SU-DHL-6 (cell line): ENCODE data around the gene MAP6D1.

Experiments
- H2AFZ ChIP-seq: fragments of 200-600 bp; sonication (generic); 2 replicates; pipeline ENCODE4 v1.6.1; 2014; ENCODE audit warnings: low read depth, mild to moderate bottlenecking, moderate library complexity, mixed read lengths, antibody characterized with exemption, low read length; ENCODE audit not compliant: severe bottlenecking
- H3F3A ChIP-seq: fragments of 200-600 bp; shearing (Covaris generic); 2 replicates; pipeline ENCODE4 v1.6.0; 2016; ENCODE audit warnings: antibody characterized with exemption, mild to moderate bottlenecking; ENCODE audit not compliant: insufficient read depth
- H3K27ac ChIP-seq: fragments of 200-600 bp; sonication (generic); 2 replicates; pipeline ENCODE4 v1.5.1; 2016; ENCODE audit warnings: low read depth, mild to moderate bottlenecking, low read length, moderate library complexity, mixed read lengths
- H3K27me3 ChIP-seq: fragments of 200-600 bp; sonication (generic), shearing (Covaris generic); 2 replicates; pipeline ENCODE4 v1.6.0; 2014; ENCODE audit warnings: mild to moderate bottlenecking, low read length
- H3K36me3 ChIP-seq: fragments of 200-600 bp; sonication (generic); 2 replicates; pipeline ENCODE4 v1.6.1; 2014; ENCODE audit warnings: mild to moderate bottlenecking, low read length, mixed read lengths
- H3K4me2 ChIP-seq: fragments of 300-600, 200-600 bp; shearing (Covaris generic), sonication (generic); 2 replicates; pipeline ENCODE4 v1.6.0; 2014; ENCODE audit warnings: low read length, low read depth, mild to moderate bottlenecking; ENCODE audit not compliant: poor library complexity, severe bottlenecking
- H3K4me3 ChIP-seq: fragments of 200-600 bp; sonication (generic); 2 replicates; pipeline ENCODE4 v1.5.1; 2014; ENCODE audit warnings: antibody characterized with exemption, low read length, mild to moderate bottlenecking, mixed read lengths; ENCODE audit not compliant: insufficient read depth, poor library complexity, severe bottlenecking
- H3K79me2 ChIP-seq: fragments of 200-600 bp; sonication (generic); 2 replicates; pipeline ENCODE4 v1.6.1; 2014; ENCODE audit warnings: mild to moderate bottlenecking, low read length, moderate library complexity; ENCODE audit not compliant: insufficient read depth
- H3K9ac ChIP-seq: fragments of 200-600 bp; sonication (generic); 2 replicates; pipeline ENCODE4 v1.7.0; 2014; ENCODE audit warnings: mild to moderate bottlenecking, low read length
- H3K9me2 ChIP-seq: fragments of 200-600 bp; sonication (generic); replicated peaks from 2 replicates; pipeline ENCODE4 v1.6.1; 2014; ENCODE audit warnings: low read length; ENCODE audit not compliant: insufficient read depth
- H3K9me3 ChIP-seq: fragments of 200-600 bp; sonication (generic); 2 replicates; pipeline ENCODE4 v1.6.1; 2014; ENCODE audit warnings: low read length, mixed read lengths; ENCODE audit not compliant: insufficient read depth
- H4K20me1 ChIP-seq: fragments of 200-600 bp; sonication (generic); 2 replicates; pipeline ENCODE4 v1.6.1; 2014; ENCODE audit warnings: low read depth, mild to moderate bottlenecking, antibody characterized with exemption, low read length, moderate library complexity, mixed read lengths
- CTCF ChIP-seq: fragments of 200-600 bp; sonication (generic); IDR thresholded peaks from one replicate; pipeline ENCODE4 v1.5.1; 2017; ENCODE audit warnings: antibody characterized with exemption, mild to moderate bottlenecking, low read length, moderate library complexity; ENCODE audit not compliant: insufficient read depth, poor library complexity, severe bottlenecking
- EZH2phosphoT487 ChIP-seq: fragments of 200-600 bp; sonication (generic), shearing (Covaris generic); conservative IDR thresholded peaks from 2 replicates; pipeline ENCODE4 v1.6.1; 2018; ENCODE audit warnings: mild to moderate bottlenecking, antibody characterized with exemption, low read length, moderate library complexity, mixed read lengths

MAP6D1 gene

GRCh38 chr3:183829466-183829865, 4.1 kb upstream of the MAP6D1 start:
- Histone ChIP-seq H3F3A (peaks cover 10% of the 10 kb centered on the region), H3K27ac (no peak overlapping the region), H3K36me3 (no peaks in the 10 kb centered on the region; the same call in 1 of the 2 replicates), H3K4me2 (no peak overlapping the region), H3K27me3 (no peaks in the 10 kb centered on the region), H3K9me2 (no peaks in the 10 kb centered on the region), H2AFZ (no peak overlapping the region), H3K9me3 (no peaks in the 10 kb centered on the region), H3K9ac (no peak overlapping the region), H4K20me1 (no peaks in the 10 kb centered on the region), H3K4me3 (no peak overlapping the region), H3K79me2 (no peaks in the 10 kb centered on the region)
- TF ChIP-seq EZH2phosphoT487 (no peak), CTCF (no peak)

- H3K27ac ChIP-seq: no peak overlapping the region
- no peak overlapping the region for H3K4me3 ChIP-seq
- no peak overlapping the region for H2AFZ ChIP-seq
- no peak for TF ChIP-seq EZH2phosphoT487
- TF ChIP-seq CTCF: no peak
- no peaks in the 10 kb centered on the region for H3K9me3 ChIP-seq
- H3K27me3 ChIP-seq: no peaks in the 10 kb centered on the region
- no peak overlapping the region for H3K4me2 ChIP-seq
- no peaks in the 10 kb centered on the region for H4K20me1 ChIP-seq
- no peaks in the 10 kb centered on the region for H3K79me2 ChIP-seq
- H3K9me2 ChIP-seq: no peaks in the 10 kb centered on the region
- peaks cover 10% of the 10 kb centered on the region for H3F3A ChIP-seq
- no peaks in the 10 kb centered on the region; the same call in 1 of the 2 replicates for H3K36me3 ChIP-seq
- no peak overlapping the region for H3K9ac ChIP-seq
Observed at GRCh38 chr3:183828538-183828870, 3.1 kb upstream of the MAP6D1 start.

- Histone ChIP-seq H3K9me3 (no peaks in the 10 kb centered on the region), H3K4me2 (no peak overlapping the region), H3K27ac (no peak overlapping the region), H4K20me1 (no peaks in the 10 kb centered on the region), H3K36me3 (no peaks in the 10 kb centered on the region; the same call in 1 of the 2 replicates), H3K4me3 (no peak overlapping the region), H3F3A (peaks cover 10% of the 10 kb centered on the region), H3K79me2 (no peaks in the 10 kb centered on the region), H3K27me3 (no peaks in the 10 kb centered on the region), H2AFZ (no peak overlapping the region), H3K9ac (no peak overlapping the region), H3K9me2 (no peaks in the 10 kb centered on the region)
- no peak for TF ChIP-seq CTCF
- TF ChIP-seq EZH2phosphoT487: no peak
Observed at GRCh38 chr3:183827809-183828537, 2.6 kb upstream of the MAP6D1 start.
